Endothelial cell of umbilical vein (primary cell): Measurements from ENCODE around the gene ST3GAL5. TPM values are rescaled to one million over a fixed set of nuclear protein-coding genes. Genes with fewer than 3 reads are reported as not detected.

Source experiments
- BruUV-seq: library from RNA; stranded (reverse); fragments of 400-500 nt; replicated peaks from 2 replicates; lab custom pipeline; 2021; lab: Mats Ljungman, UMichigan
- CTCF ChIA-PET: fragments of 300-600, 350-600 bp; sonication (Branson Sonifier 250); formaldehyde crosslinking; loops from one replicate; lab custom pipeline; 2021; ENCODE audit warnings: antibody characterized with exemption, inconsistent platforms; lab: Charles Lee
- POLR2A ChIA-PET: fragments of 300-600, 350-600 bp; sonication (Branson Sonifier 250); formaldehyde crosslinking; loops from one replicate; lab custom pipeline; 2021; ENCODE audit warnings: antibody characterized with exemption, inconsistent platforms; lab: Charles Lee
- DNase-seq: peaks from one replicate; pipeline ENCODE4 v3.0.0-alpha.2; 2011; ENCODE audit warnings: low read depth, low spot score
- FAIRE-seq: peaks from 2 replicates; lab custom pipeline; 2011; peaks lifted over from hg19 to GRCh38; lab: Jason Lieb, UNC
- H2AFZ ChIP-seq: 2 replicates; pipeline ENCODE4 v1.6.0; 2012; ENCODE audit warnings: low read depth, low read length, control low read depth, inconsistent platforms
- H3K27ac ChIP-seq: 2 replicates; pipeline ENCODE4 v1.5.1; 2011; ENCODE audit warnings: low read depth, mild to moderate bottlenecking, control low read depth, low read length, moderate library complexity; ENCODE audit not compliant: insufficient read depth
- H3K27me3 ChIP-seq, 2 experiments: 2 replicates each; pipeline versions ENCODE4 v1.6.0 to v1.6.1; 2011; ENCODE audit warnings: low read length in 2 of 2, mixed read lengths in 1 of 2; ENCODE audit not compliant: control insufficient read depth in 2 of 2, insufficient read depth in 2 of 2
- H3K36me3 ChIP-seq, 2 experiments: 2 replicates in 1 of 2; 3 replicates in 1 of 2; pipeline ENCODE4 v1.5.1; 2011; ENCODE audit warnings: low read length in 2 of 2, mild to moderate bottlenecking in 1 of 2, moderate library complexity in 1 of 2; ENCODE audit not compliant: control insufficient read depth in 2 of 2, insufficient read depth in 2 of 2; ENCODE audit errors: extremely low read depth in 1 of 2
- H3K4me1 ChIP-seq: 3 replicates; pipeline ENCODE4 v1.5.1; 2011; ENCODE audit warnings: mild to moderate bottlenecking, low read length; ENCODE audit not compliant: control insufficient read depth, insufficient read depth; ENCODE audit errors: extremely low read depth
- H3K4me2 ChIP-seq: 2 replicates; pipeline ENCODE4 v1.6.1; 2011; ENCODE audit warnings: low read length, control low read depth, mixed read lengths; ENCODE audit not compliant: insufficient read depth
- H3K4me3 ChIP-seq, 3 experiments: fragments of 200-600 bp in 1 of 3; sonication (generic), shearing (Covaris generic) in 1 of 3; replicated peaks in 1 of 3; 2 replicates each; pipeline ENCODE4 v1.5.1; 2011 to 2016; ENCODE audit warnings: control low read depth in 3 of 3, low read length in 3 of 3, mild to moderate bottlenecking in 2 of 3, inconsistent platforms in 1 of 3, low read depth in 1 of 3, moderate library complexity in 1 of 3; ENCODE audit not compliant: insufficient read depth in 1 of 3
- H3K79me2 ChIP-seq: 2 replicates; pipeline ENCODE4 v1.6.0; 2012; ENCODE audit warnings: low read length, inconsistent platforms; ENCODE audit not compliant: control insufficient read depth, insufficient read depth
- H3K9ac ChIP-seq: replicated peaks from 2 replicates; pipeline ENCODE3; 2011; ENCODE audit warnings: low read length, control low read depth; ENCODE audit not compliant: insufficient read depth; ENCODE audit errors: extremely low read depth
- H3K9me1 ChIP-seq: replicated peaks from 3 replicates; pipeline ENCODE4 v1.6.0; 2011; ENCODE audit warnings: mild to moderate bottlenecking, low read length; ENCODE audit not compliant: control insufficient read depth, insufficient read depth; ENCODE audit errors: extremely low read depth
- H3K9me3 ChIP-seq: replicated peaks from 2 replicates; pipeline ENCODE4 v1.5.1; 2012; ENCODE audit warnings: low read length, inconsistent platforms; ENCODE audit not compliant: control insufficient read depth, insufficient read depth
- H4K20me1 ChIP-seq: replicated peaks from 2 replicates; pipeline ENCODE3; 2011; ENCODE audit warnings: mild to moderate bottlenecking, low read length; ENCODE audit not compliant: control insufficient read depth, insufficient read depth; ENCODE audit errors: extremely low read depth
- EZH2 ChIP-seq: IDR thresholded peaks from 2 replicates; pipeline ENCODE4 v1.6.1; 2012; ENCODE audit warnings: borderline replicate concordance, low read depth, mild to moderate bottlenecking, moderate library complexity, low read length, inconsistent platforms; ENCODE audit not compliant: severe bottlenecking
- FOS ChIP-seq: IDR thresholded peaks from 2 replicates; pipeline ENCODE4 v1.6.1; 2011; ENCODE audit warnings: mild to moderate bottlenecking, low read length, moderate library complexity, borderline replicate concordance; ENCODE audit not compliant: insufficient read depth
- GATA2 ChIP-seq: IDR thresholded peaks from 2 replicates; pipeline ENCODE4 v1.7.0; 2011; ENCODE audit warnings: low read depth, mild to moderate bottlenecking, moderate library complexity, mixed read lengths, low read length; ENCODE audit not compliant: insufficient read length, insufficient read depth
- JUN ChIP-seq: IDR thresholded peaks from 2 replicates; pipeline ENCODE4 v1.6.1; 2011; ENCODE audit warnings: borderline replicate concordance, low read depth; ENCODE audit not compliant: insufficient read length, insufficient read depth
- MYC ChIP-seq: IDR thresholded peaks from one replicate; pipeline ENCODE4 v1.6.1; 2011; ENCODE audit warnings: mild to moderate bottlenecking, low read depth, low read length
- POLR2A ChIP-seq: IDR thresholded peaks from 2 replicates; pipeline ENCODE4 v1.6.1; 2012; ENCODE audit warnings: low read depth, mild to moderate bottlenecking, control low read depth, low read length
- POLR2AphosphoS5 ChIP-seq: IDR thresholded peaks from 2 replicates; pipeline ENCODE4 v1.6.1; 2012; ENCODE audit warnings: low read depth, mild to moderate bottlenecking, control low read depth, low read length, moderate library complexity; ENCODE audit not compliant: insufficient read depth
- dilution Hi-C: fragments of 300-500 bp; cut with MboI; formaldehyde crosslinking; loops from one replicate; pipeline ENCODE4 v1.15.0; 2019; ENCODE audit warnings: low sequenced_read_pairs; ENCODE audit not compliant: extremely low pct_ligation_motif_present
- intact Hi-C: fragments of 100-400 bp; cut with micrococcal nuclease; formaldehyde crosslinking; loops from one replicate; pipeline ENCODE4 v1.10.0; 2022
- polyA plus RNA-seq, 4 experiments: library from polyadenylated mRNA; depleted of rRNA in 3 of 4; stranded (reverse) in 3 of 4; unstranded in 1 of 4; fragments of >200 nt; gene quantifications; 2 replicates each; pipeline versions ENCODE4 v1.2.1 to v1.2.3, GENCODE V29; 2011 to 2012; ENCODE audit warnings: missing spikeins in 1 of 4
- total RNA-seq: library from RNA; stranded (reverse); gene quantifications from 2 replicates; pipeline ENCODE4 v1.2.3, GENCODE V29; 2021
- TF ChIP-seq, protein P1 (sequence below): IDR thresholded peaks from 2 replicates; pipeline ENCODE4 v1.6.1; 2011; ENCODE audit not compliant: insufficient read depth, insufficient read length
- TF ChIP-seq, protein P2 (sequence below), 2 donors: IDR thresholded peaks; 1 replicate in 1 of 2; 2 replicates in 1 of 2; pipeline ENCODE4 v1.5.1; 2011; ENCODE audit warnings: low read length in 2 of 2, mild to moderate bottlenecking in 2 of 2, moderate library complexity in 2 of 2, control low read depth in 1 of 2, inconsistent platforms in 1 of 2, low read depth in 1 of 2; ENCODE audit not compliant: insufficient read depth in 1 of 2; ENCODE audit errors: extremely low read depth in 1 of 2

ST3GAL5 gene
- total and polyA plus RNA-seq, 2 donors (not counting 3 experiments of a cell fraction or from before 2014, with no cell fraction given), result 9.5 to 16.0 TPM

DNA sequence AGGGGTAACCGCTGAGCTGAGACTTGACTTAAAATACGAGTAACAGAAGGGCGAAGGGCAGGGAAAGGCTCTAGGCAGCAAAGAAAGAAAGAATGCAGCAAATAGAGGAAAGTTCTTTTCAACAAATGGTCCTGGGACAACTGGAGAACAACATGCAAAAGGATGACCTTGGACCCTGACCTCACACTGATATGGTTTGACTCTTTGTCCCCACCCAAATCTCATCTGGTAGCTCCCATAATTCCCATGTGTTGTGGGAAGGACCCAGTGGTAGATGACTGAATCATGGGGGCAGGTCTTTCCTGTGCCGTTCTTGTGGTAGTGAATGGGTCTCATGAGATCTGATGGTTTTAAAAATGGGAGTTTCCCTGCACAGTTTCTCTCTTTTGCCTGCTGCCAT is 33.9 kb downstream of the ST3GAL5 start:
- Histone ChIP-seq H3K4me1 (peaks cover 11% of the 10 kb centered on the region), H3K36me3 (no peaks in the 10 kb centered on the region), H3K9ac (no peak overlapping the region), H3K4me3 (no peak overlapping the region), H3K9me1 (no peaks in the 10 kb centered on the region), H3K27ac (no peak overlapping the region), H4K20me1 (no peaks in the 10 kb centered on the region), H3K79me2 (no peaks in the 10 kb centered on the region), H3K27me3 (no peaks in the 10 kb centered on the region), H2AFZ (no peak overlapping the region), H3K9me3 (no peaks in the 10 kb centered on the region), H3K4me2 (no peak overlapping the region)
- no peak for FAIRE-seq
- ChIA-PET POLR2A (no interaction called here), CTCF (interaction anchor here (1.5 to 2.3 kb wide), 2 partner anchors 27 to 182 kb away, joined by 4 to 11 read pairs; no protein-coding TSS in a partner anchor)
- dilution Hi-C loops, result no loop called here
- BruUV-seq, result no TSS peak
- intact Hi-C loops, result no loop called here
- TF ChIP-seq, protein P1, sequence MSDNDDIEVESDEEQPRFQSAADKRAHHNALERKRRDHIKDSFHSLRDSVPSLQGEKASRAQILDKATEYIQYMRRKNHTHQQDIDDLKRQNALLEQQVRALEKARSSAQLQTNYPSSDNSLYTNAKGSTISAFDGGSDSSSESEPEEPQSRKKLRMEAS, result no peak
- TF ChIP-seq POLR2A (no peak), JUN (no peak), EZH2 (no peak), POLR2AphosphoS5 (no peak), GATA2 (no peak), MYC (no peak), FOS (no peak)
- TF ChIP-seq, protein P2, sequence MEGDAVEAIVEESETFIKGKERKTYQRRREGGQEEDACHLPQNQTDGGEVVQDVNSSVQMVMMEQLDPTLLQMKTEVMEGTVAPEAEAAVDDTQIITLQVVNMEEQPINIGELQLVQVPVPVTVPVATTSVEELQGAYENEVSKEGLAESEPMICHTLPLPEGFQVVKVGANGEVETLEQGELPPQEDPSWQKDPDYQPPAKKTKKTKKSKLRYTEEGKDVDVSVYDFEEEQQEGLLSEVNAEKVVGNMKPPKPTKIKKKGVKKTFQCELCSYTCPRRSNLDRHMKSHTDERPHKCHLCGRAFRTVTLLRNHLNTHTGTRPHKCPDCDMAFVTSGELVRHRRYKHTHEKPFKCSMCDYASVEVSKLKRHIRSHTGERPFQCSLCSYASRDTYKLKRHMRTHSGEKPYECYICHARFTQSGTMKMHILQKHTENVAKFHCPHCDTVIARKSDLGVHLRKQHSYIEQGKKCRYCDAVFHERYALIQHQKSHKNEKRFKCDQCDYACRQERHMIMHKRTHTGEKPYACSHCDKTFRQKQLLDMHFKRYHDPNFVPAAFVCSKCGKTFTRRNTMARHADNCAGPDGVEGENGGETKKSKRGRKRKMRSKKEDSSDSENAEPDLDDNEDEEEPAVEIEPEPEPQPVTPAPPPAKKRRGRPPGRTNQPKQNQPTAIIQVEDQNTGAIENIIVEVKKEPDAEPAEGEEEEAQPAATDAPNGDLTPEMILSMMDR (IDR thresholded peaks at IDR 0.05; ENCODE audit: extremely low read depth in 1 of 2, insufficient read depth in 1 of 2, low read depth in 1 of 2, low read length in 2 of 2), result no peak
- DNase-seq, result no peak
